ENCODE data around the gene SLX4IP.

DNA sequence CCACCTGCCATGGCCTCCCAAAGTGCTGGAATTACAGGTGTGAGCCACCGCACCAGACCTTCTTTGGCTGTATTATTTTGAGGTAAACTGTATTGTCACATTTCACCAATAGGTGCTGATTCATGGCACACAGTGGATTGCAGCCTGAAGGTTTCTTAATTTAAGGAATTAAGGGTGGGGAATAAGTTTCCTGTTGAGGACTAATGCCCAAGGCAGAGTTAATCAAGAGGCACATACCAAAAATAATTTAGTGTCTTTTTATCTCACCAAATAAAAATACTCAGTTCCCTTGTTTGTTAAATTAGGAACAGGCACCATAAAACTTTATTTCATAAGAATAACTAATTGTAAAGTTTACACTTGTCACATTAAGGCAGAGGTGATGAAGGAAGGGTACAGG is 103.7 kb downstream of the SLX4IP start:
- TF ChIP-seq MYC (IDR thresholded peaks at IDR 0.05; ENCODE audit: low read depth, low read length) (no peak), POLR2A (IDR thresholded peaks at IDR 0.05; ENCODE audit: extremely low read depth, insufficient read length) (no peak)
- TF ChIP-seq, protein P1, sequence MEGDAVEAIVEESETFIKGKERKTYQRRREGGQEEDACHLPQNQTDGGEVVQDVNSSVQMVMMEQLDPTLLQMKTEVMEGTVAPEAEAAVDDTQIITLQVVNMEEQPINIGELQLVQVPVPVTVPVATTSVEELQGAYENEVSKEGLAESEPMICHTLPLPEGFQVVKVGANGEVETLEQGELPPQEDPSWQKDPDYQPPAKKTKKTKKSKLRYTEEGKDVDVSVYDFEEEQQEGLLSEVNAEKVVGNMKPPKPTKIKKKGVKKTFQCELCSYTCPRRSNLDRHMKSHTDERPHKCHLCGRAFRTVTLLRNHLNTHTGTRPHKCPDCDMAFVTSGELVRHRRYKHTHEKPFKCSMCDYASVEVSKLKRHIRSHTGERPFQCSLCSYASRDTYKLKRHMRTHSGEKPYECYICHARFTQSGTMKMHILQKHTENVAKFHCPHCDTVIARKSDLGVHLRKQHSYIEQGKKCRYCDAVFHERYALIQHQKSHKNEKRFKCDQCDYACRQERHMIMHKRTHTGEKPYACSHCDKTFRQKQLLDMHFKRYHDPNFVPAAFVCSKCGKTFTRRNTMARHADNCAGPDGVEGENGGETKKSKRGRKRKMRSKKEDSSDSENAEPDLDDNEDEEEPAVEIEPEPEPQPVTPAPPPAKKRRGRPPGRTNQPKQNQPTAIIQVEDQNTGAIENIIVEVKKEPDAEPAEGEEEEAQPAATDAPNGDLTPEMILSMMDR (IDR thresholded peaks at IDR 0.05; ENCODE audit: low read depth, low read length) = no peak
- TF ChIP-seq, protein P2, sequence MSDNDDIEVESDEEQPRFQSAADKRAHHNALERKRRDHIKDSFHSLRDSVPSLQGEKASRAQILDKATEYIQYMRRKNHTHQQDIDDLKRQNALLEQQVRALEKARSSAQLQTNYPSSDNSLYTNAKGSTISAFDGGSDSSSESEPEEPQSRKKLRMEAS (IDR thresholded peaks at IDR 0.05; ENCODE audit: low read depth, low read length) = no peak
